Stimulated activated effector memory CD8-positive, alpha-beta T cell treated with anti-CD3 and anti-CD28 coated beads, Interleukin-12 subunit alpha, Interleukin-12 subunit beta, amount 100 ng/mL, for 72 hours (primary cell): ENCODE results near the gene MVD.
A peak's percentile ranks its signal among the peaks of the same experiment; 100 is the strongest.

Experiments used
- ATAC-seq: fragments of 150-1000 bp; cut with Tn5 transposase; 2 replicates; pipeline ENCODE4 v1.10.0; 2021
- DNase-seq, 2 donors: peaks; one replicate each; pipeline ENCODE4 v3.0.0; 2021 to 2022; ENCODE audit warnings: low spot score in 2 of 2
- H3K27ac Mint-ChIP-seq: one replicate; pipeline ENCODE4 v1.8.0; 2022; ENCODE audit warnings: mild to moderate bottlenecking, mixed read lengths
- H3K36me3 Mint-ChIP-seq: one replicate; pipeline ENCODE4 v1.8.0; 2022; ENCODE audit warnings: mild to moderate bottlenecking, mixed read lengths
- H3K4me1 Mint-ChIP-seq: one replicate; pipeline ENCODE4 v1.8.0; 2022; ENCODE audit warnings: mixed read lengths
- H3K4me3 Mint-ChIP-seq: one replicate; pipeline ENCODE4 v1.8.0; 2022; ENCODE audit warnings: mild to moderate bottlenecking, mixed read lengths
- H3K9me3 Mint-ChIP-seq: one replicate; pipeline ENCODE4 v1.8.0; 2022; ENCODE audit warnings: mixed read lengths

Gene MVD

GRCh38 chr16:88700636-88701482 lies 38.0 kb upstream of the MVD start:
- DNase-seq (peak; percentile 87), ATAC-seq (peak; percentile 86)
- peak overlapping the region; percentile 95 for H3K4me3 Mint-ChIP-seq
- H3K36me3 Mint-ChIP-seq, result peaks cover 64% of the 10 kb centered on the region
- peaks cover 72% of the 10 kb centered on the region for H3K4me1 Mint-ChIP-seq
- H3K27ac Mint-ChIP-seq, result peak overlapping the region; percentile 94
- H3K9me3 Mint-ChIP-seq, result no peaks in the 10 kb centered on the region

DNA sequence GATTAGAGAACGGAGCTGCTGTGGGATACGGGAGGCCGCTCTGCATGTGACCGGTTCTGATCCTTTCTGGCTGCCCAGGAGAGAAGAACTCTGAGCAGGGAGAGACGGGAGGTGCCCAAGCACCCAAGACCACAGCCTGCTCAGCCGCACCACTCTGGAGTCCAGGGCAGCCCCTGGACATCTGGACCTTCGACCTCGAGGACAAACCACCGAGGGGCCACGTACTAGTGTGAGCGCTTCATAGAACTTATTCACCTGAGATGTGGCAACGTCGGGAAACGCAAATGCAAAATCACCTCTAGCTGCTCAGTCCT lies 37.4 kb upstream of the MVD start:
- DNase-seq, result no peak
- Mint-ChIP-seq H3K4me1 (peaks cover 69% of the 10 kb centered on the region), H3K36me3 (peaks cover 61% of the 10 kb centered on the region), H3K4me3 (peak overlapping the region; percentile 95), H3K27ac (peak overlapping the region; percentile 94), H3K9me3 (no peaks in the 10 kb centered on the region)
- no peak for ATAC-seq

GRCh38 chr16:88699180-88699579 lies 36.3 kb upstream of the MVD start:
- no peaks in the 10 kb centered on the region for H3K9me3 Mint-ChIP-seq
- no peak for DNase-seq
- H3K4me1 Mint-ChIP-seq, result peaks cover 64% of the 10 kb centered on the region
- no peak for ATAC-seq
- H3K36me3 Mint-ChIP-seq, result peaks cover 65% of the 10 kb centered on the region
- H3K27ac Mint-ChIP-seq, result no peak overlapping the region
- peak overlapping the region; percentile 95 for H3K4me3 Mint-ChIP-seq

DNA sequence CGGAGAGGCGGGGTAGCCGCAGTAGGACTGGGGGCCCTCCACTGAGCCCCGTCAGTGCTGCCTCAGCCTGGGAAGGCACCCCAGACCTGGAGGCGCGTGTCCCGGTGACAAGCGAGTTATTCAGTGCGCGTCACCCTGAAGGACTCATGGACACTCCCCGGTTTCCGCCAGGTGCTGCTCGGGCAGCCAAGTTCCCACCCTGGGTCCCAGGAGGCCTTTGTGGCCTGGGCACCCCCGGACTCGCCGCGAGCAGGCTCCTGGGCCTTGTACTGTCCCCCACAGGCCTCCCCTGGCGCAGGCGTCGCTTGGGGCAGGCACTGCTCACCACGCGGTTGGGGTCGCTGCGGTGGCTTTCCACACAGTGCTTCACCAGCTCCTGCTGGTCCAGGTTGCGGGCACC lies 35.8 kb upstream of the MVD start:
- Mint-ChIP-seq H3K36me3 (peaks cover 67% of the 10 kb centered on the region), H3K4me1 (peaks cover 59% of the 10 kb centered on the region), H3K4me3 (no peak overlapping the region), H3K9me3 (no peaks in the 10 kb centered on the region), H3K27ac (no peak overlapping the region)
- ATAC-seq (no peak), DNase-seq (no peak)

DNA sequence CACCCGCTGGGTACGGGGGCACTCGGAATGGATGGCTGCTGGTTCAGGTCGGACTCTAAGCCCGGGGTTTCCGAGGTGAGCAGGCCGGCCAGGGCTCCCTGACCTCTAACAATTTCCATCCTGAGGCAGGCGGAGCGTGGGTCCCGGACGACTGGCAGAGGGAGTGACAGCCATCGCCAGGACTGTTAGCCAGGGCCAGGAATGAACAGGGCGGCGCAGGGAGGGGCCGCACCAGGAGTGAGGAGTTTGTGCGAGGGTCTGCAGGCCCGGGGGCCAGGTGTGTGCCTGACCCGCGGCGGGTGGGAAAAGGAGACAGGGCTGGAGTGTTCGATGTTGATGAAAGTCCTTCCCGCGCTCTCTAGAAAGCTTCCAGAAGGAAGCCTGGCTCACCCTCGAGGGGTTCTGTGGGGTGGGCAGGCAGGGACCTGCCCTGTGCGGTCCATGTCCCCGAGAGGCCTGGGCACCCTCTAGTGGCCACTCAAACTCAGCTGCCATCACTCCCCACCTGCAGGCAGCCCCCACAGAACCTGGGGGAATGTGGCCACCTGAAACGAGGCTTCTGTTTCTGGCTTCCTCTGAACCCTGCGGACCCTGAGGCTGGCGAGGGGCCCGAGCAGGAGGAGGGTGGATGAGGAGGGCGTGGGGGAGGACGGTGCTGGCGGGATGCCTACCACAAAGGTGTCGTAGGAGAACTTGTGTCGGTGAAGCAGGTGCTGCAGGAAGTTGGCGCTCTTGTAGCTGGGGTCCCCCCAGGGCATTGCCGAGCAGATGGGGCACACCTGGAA lies 35.1 kb upstream of the MVD start:
- ATAC-seq, result no peak
- Mint-ChIP-seq H3K9me3 (no peaks in the 10 kb centered on the region), H3K36me3 (peaks cover 67% of the 10 kb centered on the region), H3K4me3 (no peak overlapping the region), H3K27ac (peak overlapping the region; percentile 60), H3K4me1 (peaks cover 53% of the 10 kb centered on the region)
- DNase-seq, result no peak

DNA sequence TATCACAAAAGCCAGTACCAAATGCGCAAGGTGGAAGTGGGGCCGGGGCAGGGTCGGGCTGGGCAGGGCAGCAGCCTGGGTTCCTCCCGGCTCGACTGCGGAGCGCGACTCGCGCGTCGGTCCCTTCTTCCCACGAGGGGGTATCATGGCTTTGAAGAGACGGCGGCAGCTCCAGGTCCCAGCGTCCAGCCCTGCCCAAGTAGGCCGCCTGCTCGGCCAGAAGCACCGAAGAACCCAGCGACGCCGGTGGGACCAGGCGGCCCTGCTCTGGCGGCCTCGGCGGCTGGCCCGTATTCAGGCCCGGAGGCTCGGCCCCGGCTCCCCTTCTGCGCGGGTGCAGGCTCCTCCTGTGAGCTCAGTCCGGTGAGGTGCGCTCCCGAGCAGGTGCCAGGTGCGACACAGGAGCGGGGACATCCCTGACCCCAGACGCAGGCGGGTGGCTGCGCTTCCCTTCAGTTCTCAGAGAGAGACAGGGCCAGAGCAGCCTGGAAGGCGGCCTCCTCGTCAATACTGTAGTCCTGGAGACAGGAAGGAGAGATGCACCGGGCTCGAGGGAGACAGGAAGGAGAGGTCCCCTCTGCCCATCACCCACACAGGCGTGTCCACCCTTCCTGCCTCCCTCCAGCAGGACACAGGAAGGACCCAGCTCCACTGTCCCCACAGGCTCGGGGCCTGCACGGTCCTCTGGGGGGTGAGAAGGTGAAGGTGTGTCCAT lies 34.4 kb upstream of the MVD start:
- H3K9me3 Mint-ChIP-seq, result no peaks in the 10 kb centered on the region
- no peak for DNase-seq
- H3K27ac Mint-ChIP-seq, result peak overlapping the region; percentile 60
- H3K4me1 Mint-ChIP-seq, result peaks cover 53% of the 10 kb centered on the region
- ATAC-seq, result no peak
- no peak overlapping the region for H3K4me3 Mint-ChIP-seq
- H3K36me3 Mint-ChIP-seq, result peaks cover 62% of the 10 kb centered on the region

DNA sequence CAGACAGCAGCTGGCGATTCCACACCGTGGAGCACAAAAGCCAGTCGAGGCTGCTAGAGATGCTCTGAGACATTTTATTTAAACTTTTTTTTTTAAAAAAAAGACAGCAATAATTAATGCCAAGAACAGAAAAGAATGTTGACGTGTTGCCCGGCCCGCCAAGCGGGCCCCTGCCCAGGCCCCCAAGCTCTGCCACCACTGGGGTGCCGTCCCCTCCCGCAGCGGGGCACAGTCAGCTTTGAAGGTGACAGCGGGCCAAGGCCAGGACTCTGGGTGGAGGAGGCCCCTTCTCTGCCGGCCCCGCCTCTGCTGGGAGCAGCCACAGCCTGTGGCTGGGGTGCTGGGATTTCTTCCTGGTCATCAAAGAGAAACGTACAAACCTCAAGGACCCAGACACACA lies 33.5 kb upstream of the MVD start:
- ATAC-seq (no peak), DNase-seq (no peak)
- Mint-ChIP-seq H3K9me3 (no peaks in the 10 kb centered on the region), H3K27ac (peak overlapping the region; percentile 29), H3K36me3 (peaks cover 54% of the 10 kb centered on the region), H3K4me3 (no peak overlapping the region), H3K4me1 (peaks cover 53% of the 10 kb centered on the region)

- H3K9me3 Mint-ChIP-seq, result no peaks in the 10 kb centered on the region
- ATAC-seq, result no peak
- DNase-seq, result no peak
- H3K27ac Mint-ChIP-seq, result peak overlapping the region; percentile 81
- H3K4me1 Mint-ChIP-seq, result peaks cover 50% of the 10 kb centered on the region
- no peak overlapping the region for H3K4me3 Mint-ChIP-seq
- H3K36me3 Mint-ChIP-seq, result peaks cover 48% of the 10 kb centered on the region
These were observed 32.9 kb upstream of the MVD start for GRCh38 chr16:88695753-88696152.

- no peaks in the 10 kb centered on the region for H3K9me3 Mint-ChIP-seq
- H3K4me1 Mint-ChIP-seq, result peaks cover 50% of the 10 kb centered on the region
- H3K27ac Mint-ChIP-seq, result peak overlapping the region; percentile 81
- H3K36me3 Mint-ChIP-seq, result peaks cover 42% of the 10 kb centered on the region
- ATAC-seq, result no peak
- H3K4me3 Mint-ChIP-seq, result no peak overlapping the region
- no peak for DNase-seq
These were observed 32.3 kb upstream of the MVD start for GRCh38 chr16:88695218-88695617.

GRCh38 chr16:88694221-88695087 lies 31.6 kb upstream of the MVD start:
- Mint-ChIP-seq H3K27ac (peak overlapping the region; percentile 81), H3K4me3 (no peak overlapping the region), H3K36me3 (peaks cover 35% of the 10 kb centered on the region), H3K4me1 (peaks cover 43% of the 10 kb centered on the region), H3K9me3 (no peaks in the 10 kb centered on the region)
- DNase-seq (no peak), ATAC-seq (no peak)

- DNase-seq (no peak), ATAC-seq (no peak)
- Mint-ChIP-seq H3K9me3 (no peaks in the 10 kb centered on the region), H3K4me3 (no peak overlapping the region), H3K36me3 (peaks cover 34% of the 10 kb centered on the region), H3K4me1 (peaks cover 40% of the 10 kb centered on the region), H3K27ac (peak overlapping the region; percentile 81)
These were observed 30.7 kb upstream of the MVD start for GRCh38 chr16:88693420-88694177.

GRCh38 chr16:88692861-88693260 lies 30.0 kb upstream of the MVD start:
- peak overlapping the region; percentile 26 for H3K4me3 Mint-ChIP-seq
- no peak for ATAC-seq
- H3K27ac Mint-ChIP-seq, result peak overlapping the region; percentile 63
- peaks cover 26% of the 10 kb centered on the region for H3K36me3 Mint-ChIP-seq
- no peaks in the 10 kb centered on the region for H3K9me3 Mint-ChIP-seq
- peaks cover 36% of the 10 kb centered on the region for H3K4me1 Mint-ChIP-seq
- DNase-seq, result no peak

GRCh38 chr16:88691924-88692560 lies 29.2 kb upstream of the MVD start:
- H3K9me3 Mint-ChIP-seq, result no peaks in the 10 kb centered on the region
- peaks cover 31% of the 10 kb centered on the region for H3K4me1 Mint-ChIP-seq
- peak overlapping the region; percentile 63 for H3K27ac Mint-ChIP-seq
- peaks cover 18% of the 10 kb centered on the region for H3K36me3 Mint-ChIP-seq
- no peak for DNase-seq
- ATAC-seq, result peak; percentile 18
- peak overlapping the region; percentile 26 for H3K4me3 Mint-ChIP-seq
